HCT116 (cell line): ENCODE data around the gene ZBTB1. TPM values are rescaled to one million over a fixed set of nuclear protein-coding genes. Genes with fewer than 3 reads are reported as not detected.

Source experiments
- ATAC-seq: fragments of 200-7000 bp; cut with Tn5 transposase; 2 replicates; pipeline ENCODE4 v1.9.1; 2020; ENCODE audit warnings: mild to moderate bottlenecking, moderate library complexity
- BruUV-seq: library from RNA; stranded (reverse); fragments of 400-500 nt; replicated peaks from 2 replicates; lab custom pipeline; 2021; lab: Mats Ljungman, UMichigan
- CTCF ChIA-PET: fragments of 300-600 bp; sonication (Branson Sonifier 250); formaldehyde crosslinking; loops from one replicate; lab custom pipeline; 2021; ENCODE audit warnings: antibody characterized with exemption; lab: Charles Lee
- POLR2A ChIA-PET: fragments of 300-600, 350-600 bp; sonication (Branson Sonifier 250); formaldehyde crosslinking; loops from one replicate; lab custom pipeline; 2021; ENCODE audit warnings: antibody characterized with exemption; lab: Charles Lee
- RAD21 ChIA-PET, 2 experiments: fragments of 300-600 bp; sonication (Branson Sonifier 250); formaldehyde crosslinking; loops; one replicate each; lab custom pipeline; 2023; ENCODE audit warnings: low total read pairs in 2 of 2; ENCODE audit not compliant: uncharacterized antibody in 2 of 2, unreplicated experiment in 2 of 2, low non-redundant PET in 1 of 2; lab: Charles Lee
- DNase-seq: peaks from one replicate; pipeline ENCODE4 v3.0.0-alpha.2; 2010; ENCODE audit warnings: low read depth, low spot score
- H2AFZ ChIP-seq: fragments of 200-600 bp; shearing (Covaris generic), sonication (generic); 2 replicates; pipeline ENCODE4 v1.6.1; 2017; ENCODE audit warnings: low read depth, mixed run types, mixed read lengths, antibody characterized with exemption, low read length; ENCODE audit not compliant: poor library complexity, severe bottlenecking
- H3K27ac ChIP-seq: 2 replicates; pipeline ENCODE4 v1.5.1; 2012; ENCODE audit warnings: low read depth, low read length
- H3K27me3 ChIP-seq: fragments of 200-600 bp; sonication (generic); 2 replicates; pipeline ENCODE4 v1.6.1; 2016; ENCODE audit warnings: mixed run types, low read length, mixed read lengths; ENCODE audit not compliant: insufficient read depth
- H3K36me3 ChIP-seq, 2 experiments: fragments of 200-500 bp in 1 of 2; fragments of 200-600 bp in 1 of 2; sonication (Bioruptor generic) in 1 of 2; sonication (generic) in 1 of 2; 2 replicates each; pipeline versions ENCODE4 v1.5.1 to v1.6.1; 2014 to 2016; ENCODE audit warnings: low read length in 2 of 2, inconsistent platforms in 1 of 2, mixed read lengths in 1 of 2, mixed run types in 1 of 2; ENCODE audit not compliant: insufficient read depth in 2 of 2, control insufficient read depth in 1 of 2
- H3K4me1 ChIP-seq, 2 experiments: fragments of 200-600 bp in 1 of 2; sonication (generic) in 1 of 2; 2 replicates each; pipeline versions ENCODE4 v1.5.1 to v1.6.1; 2012 to 2017; ENCODE audit warnings: low read length in 2 of 2, inconsistent platforms in 1 of 2, mild to moderate bottlenecking in 1 of 2, mixed read lengths in 1 of 2, mixed run types in 1 of 2, moderate library complexity in 1 of 2; ENCODE audit not compliant: insufficient read depth in 2 of 2, control insufficient read depth in 1 of 2
- H3K4me2 ChIP-seq: fragments of 200-600 bp; sonication (generic); 2 replicates; pipeline ENCODE4 v1.6.1; 2017; ENCODE audit warnings: mixed run types, low read length, mixed read lengths
- H3K4me3 ChIP-seq, 2 experiments: fragments of 200-600 bp in 1 of 2; sonication (generic) in 1 of 2; replicated peaks in 1 of 2; 2 replicates each; pipeline ENCODE4 v1.5.1; 2011 to 2016; ENCODE audit warnings: low read length in 2 of 2, control low read depth in 1 of 2, low read depth in 1 of 2, mild to moderate bottlenecking in 1 of 2, mixed read lengths in 1 of 2, mixed run types in 1 of 2
- H3K79me2 ChIP-seq: fragments of 200-600 bp; sonication (generic); 2 replicates; pipeline ENCODE4 v1.6.1; 2017; ENCODE audit warnings: mild to moderate bottlenecking, mixed run types, low read length, moderate library complexity, mixed read lengths; ENCODE audit not compliant: insufficient read depth
- H3K9ac ChIP-seq: fragments of 200-600 bp; sonication (generic); 2 replicates; pipeline ENCODE4 v1.6.1; 2016; ENCODE audit warnings: low read length, mixed read lengths
- H3K9me2 ChIP-seq: fragments of 200-600 bp; sonication (generic), shearing (Covaris generic); 2 replicates; pipeline ENCODE4 v1.6.1; 2017; ENCODE audit warnings: mixed run types, mild to moderate bottlenecking, moderate library complexity; ENCODE audit not compliant: insufficient read depth
- H3K9me3 ChIP-seq, 2 experiments: fragments of 200-500 bp in 1 of 2; fragments of 200-600 bp in 1 of 2; sonication (Bioruptor generic) in 1 of 2; sonication (generic) in 1 of 2; 2 replicates each; pipeline ENCODE4 v1.6.1; 2014 to 2017; ENCODE audit warnings: low read length in 2 of 2, mixed read lengths in 2 of 2, inconsistent platforms in 1 of 2, low read depth in 1 of 2, mild to moderate bottlenecking in 1 of 2, mixed run types in 1 of 2, moderate library complexity in 1 of 2; ENCODE audit not compliant: control insufficient read depth in 1 of 2, insufficient read depth in 1 of 2
- H4K20me1 ChIP-seq: fragments of 200-600 bp; sonication (generic), shearing (Covaris generic); 2 replicates; pipeline ENCODE4 v1.6.1; 2017; ENCODE audit warnings: mixed run types, mild to moderate bottlenecking, moderate library complexity; ENCODE audit not compliant: insufficient read depth
- ATF3 ChIP-seq: IDR thresholded peaks from 2 replicates; pipeline ENCODE4 v1.6.1; 2012
- CBX3 ChIP-seq: IDR thresholded peaks from 2 replicates; pipeline ENCODE4 v1.6.1; 2012; ENCODE audit warnings: low read depth
- CTCF ChIP-seq, 3 experiments: fragments of 200-600 bp in 1 of 3; sonication (generic) in 1 of 3; IDR thresholded peaks in 2 of 3; conservative IDR thresholded peaks in 1 of 3; 2 replicates each; pipeline ENCODE4 v1.5.1; 2012 to 2017; ENCODE audit warnings: low read depth in 2 of 3, low read length in 2 of 3, antibody characterized with exemption in 1 of 3, borderline replicate concordance in 1 of 3, control low read depth in 1 of 3, mild to moderate bottlenecking in 1 of 3, mixed read lengths in 1 of 3, mixed run types in 1 of 3, moderate library complexity in 1 of 3; ENCODE audit not compliant: insufficient read depth in 1 of 3
- POLR2AphosphoS5 ChIP-seq: IDR thresholded peaks from 2 replicates; pipeline ENCODE4 v1.6.1; 2011; ENCODE audit warnings: mild to moderate bottlenecking, low read depth, low read length, moderate library complexity
- REST ChIP-seq: IDR thresholded peaks from 2 replicates; pipeline ENCODE4 v1.6.1; 2012; ENCODE audit warnings: low read depth
- SIN3A ChIP-seq: IDR thresholded peaks from 2 replicates; pipeline ENCODE4 v1.6.1; 2012; ENCODE audit warnings: low read depth
- TCF7L2 ChIP-seq: IDR thresholded peaks from 2 replicates; pipeline ENCODE4 v1.7.0; 2011; ENCODE audit warnings: borderline replicate concordance, inconsistent platforms; ENCODE audit not compliant: insufficient read depth, insufficient read length; ENCODE audit errors: extremely low read depth
- YY1 ChIP-seq: IDR thresholded peaks from 2 replicates; pipeline ENCODE4 v1.6.1; 2011; ENCODE audit warnings: low read length, low read depth, moderate library complexity, mild to moderate bottlenecking; ENCODE audit not compliant: insufficient replicate concordance; ENCODE audit errors: extremely low read depth
- ZBTB33 ChIP-seq: IDR thresholded peaks from 2 replicates; pipeline ENCODE4 v1.6.1; 2011; ENCODE audit warnings: mild to moderate bottlenecking, low read length, moderate library complexity; ENCODE audit not compliant: insufficient replicate concordance; ENCODE audit errors: extremely low read depth
- ZNF274 ChIP-seq: fragments of 200-500 bp; sonication (Bioruptor generic); IDR thresholded peaks from 2 replicates; pipeline ENCODE4 v1.6.1; 2014; ENCODE audit warnings: mild to moderate bottlenecking, low read depth, low read length, inconsistent platforms
- intact Hi-C: fragments of 100-400 bp; cut with micrococcal nuclease; formaldehyde crosslinking; loops from 2 replicates; pipeline ENCODE4 v1.10.0; 2022
- total RNA-seq: library from RNA; stranded (reverse); gene quantifications from one replicate; pipeline ENCODE4 v1.2.1, GENCODE V29; 2021; ENCODE audit not compliant: unreplicated experiment

The ZBTB1 gene
- total RNA-seq, 1 experiment from 2014 or later: 20.6 TPM

- H3K9me3 ChIP-seq: no peaks in the 10 kb centered on the region
- no peak overlapping the region for H3K9ac ChIP-seq
- H3K4me2 ChIP-seq: no peak overlapping the region
- ChIA-PET RAD21 (no interaction called here), CTCF (interaction anchor here (0.7 to 1.6 kb wide), 2 partner anchors 12 to 30 kb away, joined by 3 read pairs; no protein-coding TSS in a partner anchor), POLR2A (interaction anchor here (0.7 kb wide), 1 partner anchor 41 kb away, joined by 3 read pairs; no protein-coding TSS in a partner anchor)
- TF ChIP-seq ZBTB33 (no peak), ATF3 (no peak), ZNF274 (no peak), TCF7L2 (no peak), YY1 (no peak), CBX3 (no peak), POLR2AphosphoS5 (no peak), CTCF (IDR thresholded peaks at IDR 0.05 in 2 of 3, conservative IDR thresholded peaks at IDR 0.05 in 1 of 3; ENCODE audit: borderline replicate concordance in 1 of 3, insufficient read depth in 1 of 3, low read depth in 2 of 3, low read length in 2 of 3) (no peak), SIN3A (no peak), REST (no peak)
- intact Hi-C loops: no loop called here
- BruUV-seq: no TSS peak
- ATAC-seq (no peak), DNase-seq (no peak)
- no peaks in the 10 kb centered on the region for H3K27me3 ChIP-seq
- no peak overlapping the region for H3K4me3 ChIP-seq
- H3K36me3 ChIP-seq: no peaks in the 10 kb centered on the region
- H3K4me1 ChIP-seq: peaks cover 18 to 48% of the 10 kb centered on the region in 2 experiments; a peak in 3 of 4 replicates
- H3K79me2 ChIP-seq: peaks cover 89% of the 10 kb centered on the region
- H3K9me2 ChIP-seq: no peaks in the 10 kb centered on the region
- H4K20me1 ChIP-seq: 0 out of 2 replicates have a peak, but pooled peaks cover 3% of the 10 kb centered on the region
- no peak overlapping the region for H3K27ac ChIP-seq
- no peak overlapping the region for H2AFZ ChIP-seq
Measured at GRCh38 chr14:64509036-64509435, 4.5 kb downstream of the ZBTB1 start.
